Brain pericyte (primary cell): ENCODE data around the gene ECE1.
"Not testable (repeated sequence)": the region's sequence is repeated elsewhere in the genome, so short reads cannot be mapped to it uniquely, and the experiment has no call there.

ENCODE experiments used
- DNase-seq: peaks from one replicate; pipeline ENCODE4 v3.0.0-alpha.2; 2012; ENCODE audit warnings: low read depth, low spot score

Gene ECE1

GRCh38 chr1:21232044-21232443 is 58.2 kb downstream of the ECE1 start:
- no peak for DNase-seq

GRCh38 chr1:21229246-21230000 is 60.8 kb downstream of the ECE1 start:
- DNase-seq, result no peak

GRCh38 chr1:21228224-21228623 is 62.0 kb downstream of the ECE1 start:
- not testable (repeated sequence) for DNase-seq

- DNase-seq, result no peak
Observed at GRCh38 chr1:21225065-21225464, 65.2 kb downstream of the ECE1 start.

- DNase-seq, result no peak
Observed at GRCh38 chr1:21220815-21221214, 69.4 kb downstream of the ECE1 start.

GRCh38 chr1:21219674-21220073 is 70.6 kb downstream of the ECE1 start:
- no peak for DNase-seq

- DNase-seq, result no peak
Observed at GRCh38 chr1:21217812-21218596, 72.3 kb downstream of the ECE1 start.

- DNase-seq, result no peak
Observed at GRCh38 chr1:21216835-21217811, 73.1 kb downstream of the ECE1 start.

GRCh38 chr1:21212126-21212525 is 78.1 kb downstream of the ECE1 start:
- no peak for DNase-seq

GRCh38 chr1:21208137-21208700 is 82.0 kb downstream of the ECE1 start:
- DNase-seq, result not testable (repeated sequence)

- DNase-seq, result no peak
Observed at GRCh38 chr1:21206117-21206516, 84.1 kb downstream of the ECE1 start.

- DNase-seq, result no peak
Observed at GRCh38 chr1:21205416-21205815, 84.8 kb downstream of the ECE1 start.

GRCh38 chr1:21201650-21202049 is 88.6 kb downstream of the ECE1 start:
- DNase-seq, result no peak

- DNase-seq, result not testable (repeated sequence)
Observed at GRCh38 chr1:21201238-21201637, 89.0 kb downstream of the ECE1 start.

GRCh38 chr1:21200767-21201166 is 89.5 kb downstream of the ECE1 start:
- DNase-seq, result no peak

- no peak for DNase-seq
Observed at GRCh38 chr1:21198929-21199328, 91.3 kb downstream of the ECE1 start.

- DNase-seq, result no peak
Observed at GRCh38 chr1:21192871-21193270, 97.4 kb downstream of the ECE1 start.

GRCh38 chr1:21192284-21192683 is 98.0 kb downstream of the ECE1 start:
- DNase-seq, result no peak

GRCh38 chr1:21190771-21191170 is 99.5 kb downstream of the ECE1 start:
- not testable (repeated sequence) for DNase-seq

GRCh38 chr1:21189906-21190500 is 100.3 kb downstream of the ECE1 start:
- DNase-seq, result no peak

GRCh38 chr1:21189421-21189820 is 100.8 kb downstream of the ECE1 start:
- DNase-seq, result no peak
